HCT116 (cell line): Measurements from ENCODE around the gene AFAP1L1.

ENCODE experiments used
- CBX3 ChIP-seq: IDR thresholded peaks from 2 replicates; pipeline ENCODE4 v1.6.1; 2012; ENCODE audit warnings: low read depth
- CEBPB ChIP-seq: IDR thresholded peaks from 2 replicates; pipeline ENCODE4 v1.6.1; 2012; ENCODE audit warnings: low read depth
- CTCF ChIP-seq, 3 experiments: fragments of 200-600 bp in 1 of 3; sonication (generic) in 1 of 3; IDR thresholded peaks in 2 of 3; conservative IDR thresholded peaks in 1 of 3; 2 replicates each; pipeline ENCODE4 v1.5.1; 2012 to 2017; ENCODE audit warnings: low read depth in 2 of 3, low read length in 2 of 3, antibody characterized with exemption in 1 of 3, borderline replicate concordance in 1 of 3, control low read depth in 1 of 3, mild to moderate bottlenecking in 1 of 3, mixed read lengths in 1 of 3, mixed run types in 1 of 3, moderate library complexity in 1 of 3; ENCODE audit not compliant: insufficient read depth in 1 of 3
- EZH2 ChIP-seq: fragments of 200-600 bp; sonication (generic); IDR thresholded peaks from 2 replicates; pipeline ENCODE4 v1.6.1; 2017; ENCODE audit warnings: antibody characterized with exemption, mixed run types
- EZH2phosphoT487 ChIP-seq: fragments of 200-600 bp; IDR thresholded peaks from 2 replicates; pipeline ENCODE4 v1.6.1; 2018; ENCODE audit warnings: antibody characterized with exemption, borderline replicate concordance
- JUND ChIP-seq: IDR thresholded peaks from 2 replicates; pipeline ENCODE4 v1.6.1; 2012
- MAX ChIP-seq: IDR thresholded peaks from 2 replicates; pipeline ENCODE4 v1.6.1; 2012
- POLR2A ChIP-seq: IDR thresholded peaks from 2 replicates; pipeline ENCODE4 v1.7.0; 2011; ENCODE audit warnings: borderline replicate concordance; ENCODE audit not compliant: insufficient read depth, insufficient read length; ENCODE audit errors: extremely low read depth
- POLR2AphosphoS5 ChIP-seq: IDR thresholded peaks from 2 replicates; pipeline ENCODE4 v1.6.1; 2011; ENCODE audit warnings: mild to moderate bottlenecking, low read depth, low read length, moderate library complexity
- REST ChIP-seq: IDR thresholded peaks from 2 replicates; pipeline ENCODE4 v1.6.1; 2012; ENCODE audit warnings: low read depth
- TCF7L2 ChIP-seq: IDR thresholded peaks from 2 replicates; pipeline ENCODE4 v1.7.0; 2011; ENCODE audit warnings: borderline replicate concordance, inconsistent platforms; ENCODE audit not compliant: insufficient read depth, insufficient read length; ENCODE audit errors: extremely low read depth
- ZFX ChIP-seq: fragments of 450-650 bp; IDR thresholded peaks from 2 replicates; pipeline ENCODE4 v1.6.1; 2017

- TF ChIP-seq CTCF (IDR thresholded peaks at IDR 0.05 in 2 of 3, conservative IDR thresholded peaks at IDR 0.05 in 1 of 3; ENCODE audit: borderline replicate concordance in 1 of 3, insufficient read depth in 1 of 3, low read depth in 2 of 3, low read length in 2 of 3) (no peak), CEBPB (no peak), JUND (no peak), EZH2phosphoT487 (no peak), POLR2A (no peak), EZH2 (no peak), POLR2AphosphoS5 (no peak), REST (no peak), ZFX (no peak), MAX (no peak), CBX3 (no peak), TCF7L2 (no peak)
Measured at GRCh38 chr5:149223081-149223848, 48.4 kb upstream of the AFAP1L1 start.
